Hepatocyte (in vitro differentiated cells): ENCODE data around the gene ABHD2. TPM values are rescaled to one million over a fixed set of nuclear protein-coding genes. Genes with fewer than 3 reads are reported as not detected.

Experiments used
- DNase-seq: peaks from one replicate; pipeline ENCODE4 v3.0.0-alpha.2; 2016; ENCODE audit warnings: low spot score
- H2AFZ ChIP-seq: fragments of 200-600 bp; sonication (generic); 2 replicates; pipeline ENCODE4 v1.6.0; 2016; ENCODE audit warnings: antibody characterized with exemption, mild to moderate bottlenecking
- H3K27ac ChIP-seq: fragments of 200-600 bp; sonication (generic); 2 replicates; pipeline ENCODE4 v1.5.1; 2016; ENCODE audit warnings: mild to moderate bottlenecking
- H3K27me3 ChIP-seq: fragments of 200-600 bp; sonication (generic); 2 replicates; pipeline ENCODE4 v1.6.1; 2016
- H3K36me3 ChIP-seq: fragments of 200-600 bp; sonication (generic); replicated peaks from 2 replicates; pipeline ENCODE4 v1.5.1; 2016; ENCODE audit warnings: low read depth; ENCODE audit not compliant: insufficient read depth
- H3K4me1 ChIP-seq: fragments of 200-600 bp; sonication (generic); 2 replicates; pipeline ENCODE4 v1.5.1; 2016; ENCODE audit warnings: mild to moderate bottlenecking, moderate library complexity; ENCODE audit not compliant: insufficient read depth
- H3K4me2 ChIP-seq: fragments of 200-600 bp; sonication (generic); 2 replicates; pipeline ENCODE4 v1.6.0; 2016
- H3K4me3 ChIP-seq: fragments of 200-600 bp; sonication (generic); 2 replicates; pipeline ENCODE4 v1.5.1; 2016; ENCODE audit warnings: mild to moderate bottlenecking
- H3K79me2 ChIP-seq: fragments of 200-600 bp; sonication (generic); 2 replicates; pipeline ENCODE4 v1.6.0; 2017; ENCODE audit warnings: mild to moderate bottlenecking
- H3K9me2 ChIP-seq: fragments of 200-600 bp; sonication (generic); replicated peaks from 2 replicates; pipeline ENCODE4 v1.6.0; 2017; ENCODE audit warnings: mild to moderate bottlenecking; ENCODE audit not compliant: insufficient read depth
- H3K9me3 ChIP-seq: fragments of 200-600 bp; sonication (generic); 2 replicates; pipeline ENCODE4 v1.5.1; 2016; ENCODE audit warnings: low read depth, mild to moderate bottlenecking
- H4K20me1 ChIP-seq: fragments of 200-600 bp; sonication (generic); 2 replicates; pipeline ENCODE4 v1.6.0; 2016; ENCODE audit warnings: mild to moderate bottlenecking; ENCODE audit not compliant: insufficient read depth, poor library complexity, severe bottlenecking
- EZH2 ChIP-seq: fragments of 200-600 bp; sonication (generic); IDR thresholded peaks from 2 replicates; pipeline ENCODE4 v1.6.1; 2016; ENCODE audit warnings: antibody characterized with exemption, mild to moderate bottlenecking, borderline replicate concordance
- EZH2phosphoT487 ChIP-seq: fragments of 200-600 bp; sonication (generic); IDR thresholded peaks from one replicate; pipeline ENCODE4 v1.6.1; 2018; ENCODE audit warnings: antibody characterized with exemption, mild to moderate bottlenecking, low read depth, moderate library complexity; ENCODE audit not compliant: unreplicated experiment, severe bottlenecking
- WGBS: methylation state at CpG from one replicate; pipeline ENCODE4 v1.1.6; 2016; ENCODE audit warnings: low lambda C conversion rate; ENCODE audit errors: missing lambda C conversion rate; 5-methylcytosine and 5-hydroxymethylcytosine counted together
- polyA plus RNA-seq: library from polyadenylated mRNA; unstranded; fragments of >200 nt; fragmentation: Nextera tagmentation; extraction: Ambion mirVana; gene quantifications from 2 replicates; pipeline ENCODE4 v1.2.1, GENCODE V29; 2016
- total RNA-seq: library from RNA; depleted of rRNA; stranded (reverse); fragments of >200 nt; gene quantifications from 2 replicates; pipeline ENCODE4 v1.2.3, GENCODE V29; 2014
- TF ChIP-seq, protein P1 (sequence below): fragments of 200-600 bp; sonication (generic); IDR thresholded peaks from 2 replicates; pipeline ENCODE4 v1.5.1; 2016; ENCODE audit warnings: antibody characterized with exemption, mild to moderate bottlenecking; ENCODE audit not compliant: poor library complexity

ABHD2 gene
- total and polyA plus RNA-seq, 2 experiments from 2014 or later = 11.7 to 59.7 TPM

DNA sequence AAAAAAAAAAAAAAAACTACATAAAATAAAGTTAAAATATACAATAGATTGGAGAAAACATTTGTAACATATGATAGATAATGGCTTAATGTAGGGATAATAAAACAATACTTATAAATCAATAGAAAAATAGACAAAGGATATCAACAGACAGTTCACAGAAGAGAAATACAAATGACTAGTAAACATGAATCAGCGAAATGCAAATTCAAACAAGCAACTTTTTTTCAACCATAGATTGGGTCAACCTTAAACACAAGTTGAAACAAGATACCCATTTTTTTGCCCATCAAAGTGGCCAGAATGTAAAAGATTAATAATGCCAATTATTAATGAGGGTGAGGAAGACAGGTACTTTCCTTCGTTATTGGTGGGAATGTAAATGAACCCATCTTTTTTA, 59.9 kb downstream of the ABHD2 start:
- Histone ChIP-seq H2AFZ (no peak overlapping the region), H3K27me3 (no peaks in the 10 kb centered on the region), H3K36me3 (no peaks in the 10 kb centered on the region), H3K9me3 (no peaks in the 10 kb centered on the region), H3K4me1 (peaks cover 20% of the 10 kb centered on the region), H4K20me1 (no peaks in the 10 kb centered on the region), H3K79me2 (peaks cover 8% of the 10 kb centered on the region), H3K4me3 (no peak overlapping the region), H3K4me2 (no peak overlapping the region), H3K9me2 (no peaks in the 10 kb centered on the region), H3K27ac (no peak overlapping the region)
- 68% methylated on average over 2 of the region's 2 CpGs for WGBS
- TF ChIP-seq EZH2phosphoT487 = no peak
- TF ChIP-seq EZH2 = no peak
- TF ChIP-seq, protein P1, sequence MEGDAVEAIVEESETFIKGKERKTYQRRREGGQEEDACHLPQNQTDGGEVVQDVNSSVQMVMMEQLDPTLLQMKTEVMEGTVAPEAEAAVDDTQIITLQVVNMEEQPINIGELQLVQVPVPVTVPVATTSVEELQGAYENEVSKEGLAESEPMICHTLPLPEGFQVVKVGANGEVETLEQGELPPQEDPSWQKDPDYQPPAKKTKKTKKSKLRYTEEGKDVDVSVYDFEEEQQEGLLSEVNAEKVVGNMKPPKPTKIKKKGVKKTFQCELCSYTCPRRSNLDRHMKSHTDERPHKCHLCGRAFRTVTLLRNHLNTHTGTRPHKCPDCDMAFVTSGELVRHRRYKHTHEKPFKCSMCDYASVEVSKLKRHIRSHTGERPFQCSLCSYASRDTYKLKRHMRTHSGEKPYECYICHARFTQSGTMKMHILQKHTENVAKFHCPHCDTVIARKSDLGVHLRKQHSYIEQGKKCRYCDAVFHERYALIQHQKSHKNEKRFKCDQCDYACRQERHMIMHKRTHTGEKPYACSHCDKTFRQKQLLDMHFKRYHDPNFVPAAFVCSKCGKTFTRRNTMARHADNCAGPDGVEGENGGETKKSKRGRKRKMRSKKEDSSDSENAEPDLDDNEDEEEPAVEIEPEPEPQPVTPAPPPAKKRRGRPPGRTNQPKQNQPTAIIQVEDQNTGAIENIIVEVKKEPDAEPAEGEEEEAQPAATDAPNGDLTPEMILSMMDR = no peak
- DNase-seq = no peak

DNA sequence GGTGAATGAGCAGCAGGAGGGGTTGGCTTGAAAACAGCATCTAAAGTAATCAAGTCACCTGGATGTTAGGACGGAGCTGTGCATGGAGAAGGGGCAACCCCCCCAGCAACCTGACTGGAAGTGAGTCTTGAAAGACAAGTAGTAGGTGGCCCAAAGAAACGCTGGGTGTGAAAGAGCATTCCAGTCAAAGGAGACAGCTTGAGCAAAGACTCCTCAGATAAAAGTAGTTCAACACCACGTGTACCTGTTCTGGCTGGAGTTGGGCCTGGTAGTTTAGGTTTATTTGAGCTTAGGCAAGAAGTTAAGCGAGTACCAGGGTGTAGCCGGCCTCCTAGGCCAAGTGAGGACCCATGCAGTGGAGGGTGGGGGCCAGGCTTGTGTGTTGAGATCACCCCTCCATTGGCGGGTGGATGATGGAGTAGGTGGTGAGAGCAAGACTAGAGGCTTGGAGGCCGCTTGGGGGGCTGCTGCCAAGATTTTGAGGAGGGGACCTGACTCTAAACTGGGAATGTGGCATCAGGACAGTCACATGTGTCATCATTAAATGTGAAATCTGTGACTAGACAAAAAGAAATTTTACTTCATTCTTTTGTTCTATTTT, 61.3 kb downstream of the ABHD2 start:
- 88% methylated on average over 7 of the region's 7 CpGs for WGBS
- no peaks in the 10 kb centered on the region for H3K27me3 ChIP-seq
- no peaks in the 10 kb centered on the region for H3K9me2 ChIP-seq
- H3K4me3 ChIP-seq = no peak overlapping the region
- H3K4me2 ChIP-seq = no peak overlapping the region
- H3K4me1 ChIP-seq = peaks cover 20% of the 10 kb centered on the region
- no peak for DNase-seq
- H2AFZ ChIP-seq = no peak overlapping the region
- H3K9me3 ChIP-seq = no peaks in the 10 kb centered on the region
- TF ChIP-seq, protein P1 = no peak
- TF ChIP-seq EZH2 (no peak), EZH2phosphoT487 (no peak)
- no peaks in the 10 kb centered on the region for H3K36me3 ChIP-seq
- peaks cover 5% of the 10 kb centered on the region for H3K79me2 ChIP-seq
- H4K20me1 ChIP-seq = no peaks in the 10 kb centered on the region
- no peak overlapping the region for H3K27ac ChIP-seq

DNA sequence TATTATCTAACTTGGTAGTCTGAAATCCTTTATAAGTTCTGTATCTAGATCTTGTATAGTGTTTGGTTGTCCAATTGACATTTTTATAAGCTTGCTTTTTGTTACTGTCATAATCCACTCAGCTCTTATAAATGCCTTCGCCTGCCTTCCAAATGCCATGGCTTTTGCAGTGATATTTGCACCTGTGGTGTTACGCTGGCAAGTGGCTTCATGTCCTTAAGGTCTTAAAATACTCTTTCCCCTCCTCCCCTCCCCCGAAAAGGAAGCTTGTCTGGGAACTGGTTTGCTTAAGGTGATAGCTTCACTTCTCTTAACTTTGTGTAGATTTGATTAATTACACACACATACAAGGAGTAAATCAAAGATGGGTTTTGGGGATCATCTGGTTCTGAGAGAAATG, 62.0 kb downstream of the ABHD2 start:
- DNase-seq = no peak
- Histone ChIP-seq H3K9me3 (no peaks in the 10 kb centered on the region), H3K27me3 (no peaks in the 10 kb centered on the region), H3K4me1 (peaks cover 20% of the 10 kb centered on the region), H3K79me2 (peaks cover 3% of the 10 kb centered on the region), H4K20me1 (no peaks in the 10 kb centered on the region), H3K36me3 (no peaks in the 10 kb centered on the region), H3K9me2 (no peaks in the 10 kb centered on the region), H3K4me2 (peak overlapping the region; percentile 62), H3K27ac (peak overlapping the region; percentile 73), H2AFZ (no peak overlapping the region), H3K4me3 (no peak overlapping the region)
- TF ChIP-seq EZH2 (no peak), EZH2phosphoT487 (no peak)
- TF ChIP-seq, protein P1 = no peak
- 86% methylated on average over 3 of the region's 3 CpGs for WGBS
